T follicular helper cell (primary cell): ENCODE results near the gene TATDN2.
"Not testable (repeated sequence)": the region's sequence is repeated elsewhere in the genome, so short reads cannot be mapped to it uniquely, and the experiment has no call there.

ENCODE experiments used
- DNase-seq: peaks from one replicate; pipeline ENCODE4 v3.0.0-alpha.2; 2020; ENCODE audit warnings: low read depth

TATDN2 gene

DNA sequence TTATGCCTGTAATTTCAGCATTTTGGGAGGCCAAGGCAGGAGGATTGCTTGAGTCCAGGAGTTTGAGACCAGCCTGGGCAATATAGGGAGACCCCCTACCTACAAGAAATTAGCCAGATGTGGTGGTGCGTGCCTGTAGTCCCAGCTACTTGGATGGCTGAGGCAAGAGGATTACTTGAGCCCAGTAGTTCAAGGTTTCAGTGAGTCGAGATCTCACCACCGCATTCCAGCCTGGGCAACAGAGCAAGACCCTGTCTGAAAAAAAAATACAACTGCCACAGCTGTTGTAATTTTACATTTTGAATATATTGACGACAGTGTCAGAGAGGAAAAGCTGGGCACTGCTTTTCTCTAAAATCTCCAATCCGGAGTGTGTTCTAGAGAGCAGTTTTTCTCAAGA lies 21.2 kb downstream of the TATDN2 start:
- no peak for DNase-seq

GRCh38 chr3:10272476-10272875 lies 24.2 kb downstream of the TATDN2 start:
- DNase-seq, result not testable (repeated sequence)

- no peak for DNase-seq
These were observed 24.7 kb downstream of the TATDN2 start for GRCh38 chr3:10272977-10273376.

- no peak for DNase-seq
These were observed 25.5 kb downstream of the TATDN2 start for GRCh38 chr3:10273702-10274305.

DNA sequence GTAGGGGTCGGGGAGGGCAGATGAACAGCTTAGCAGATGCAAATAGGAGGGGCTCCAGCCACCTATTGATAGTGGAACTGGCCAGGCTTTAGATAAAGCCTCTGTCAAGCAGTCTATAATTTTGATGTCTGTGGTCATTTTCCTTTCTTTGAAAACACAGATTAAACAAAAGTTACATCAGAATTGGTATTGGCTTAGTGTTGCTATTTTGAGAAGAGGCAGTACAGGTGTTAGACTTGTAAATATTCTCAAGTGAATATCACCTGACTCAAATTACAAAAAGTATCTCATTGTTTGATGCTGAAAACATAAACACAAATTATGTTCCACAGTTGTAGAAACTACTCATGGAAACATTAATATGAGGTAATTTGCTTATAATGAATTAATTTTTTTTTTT lies 26.3 kb downstream of the TATDN2 start:
- no peak for DNase-seq

DNA sequence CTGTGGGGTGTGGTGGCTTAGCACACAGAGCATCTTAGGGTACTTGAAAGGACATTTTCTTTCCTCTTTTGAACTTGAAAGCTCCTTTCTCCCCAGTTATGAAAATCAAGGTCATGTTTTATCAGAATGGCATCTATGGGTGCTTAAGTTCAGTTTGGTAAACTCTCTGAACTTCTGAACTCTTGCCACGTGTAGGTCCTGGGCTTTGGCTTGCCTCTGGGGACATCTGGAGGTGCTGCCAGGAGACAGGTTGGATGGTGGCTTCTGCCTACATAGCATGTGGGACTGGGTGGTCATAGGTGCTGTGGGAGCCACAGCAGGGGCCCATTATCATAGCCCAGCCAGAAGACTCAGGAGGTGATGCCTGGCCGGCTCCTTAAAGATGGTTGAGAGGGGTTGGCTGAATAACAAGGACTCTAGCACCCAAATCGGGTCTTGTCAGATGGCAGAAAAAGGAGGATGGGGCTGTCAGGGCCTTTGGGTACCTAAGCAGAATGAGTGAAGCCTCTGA lies 28.9 kb downstream of the TATDN2 start:
- no peak for DNase-seq

- DNase-seq, result no peak
These were observed 30.2 kb downstream of the TATDN2 start for GRCh38 chr3:10278501-10278900.

DNA sequence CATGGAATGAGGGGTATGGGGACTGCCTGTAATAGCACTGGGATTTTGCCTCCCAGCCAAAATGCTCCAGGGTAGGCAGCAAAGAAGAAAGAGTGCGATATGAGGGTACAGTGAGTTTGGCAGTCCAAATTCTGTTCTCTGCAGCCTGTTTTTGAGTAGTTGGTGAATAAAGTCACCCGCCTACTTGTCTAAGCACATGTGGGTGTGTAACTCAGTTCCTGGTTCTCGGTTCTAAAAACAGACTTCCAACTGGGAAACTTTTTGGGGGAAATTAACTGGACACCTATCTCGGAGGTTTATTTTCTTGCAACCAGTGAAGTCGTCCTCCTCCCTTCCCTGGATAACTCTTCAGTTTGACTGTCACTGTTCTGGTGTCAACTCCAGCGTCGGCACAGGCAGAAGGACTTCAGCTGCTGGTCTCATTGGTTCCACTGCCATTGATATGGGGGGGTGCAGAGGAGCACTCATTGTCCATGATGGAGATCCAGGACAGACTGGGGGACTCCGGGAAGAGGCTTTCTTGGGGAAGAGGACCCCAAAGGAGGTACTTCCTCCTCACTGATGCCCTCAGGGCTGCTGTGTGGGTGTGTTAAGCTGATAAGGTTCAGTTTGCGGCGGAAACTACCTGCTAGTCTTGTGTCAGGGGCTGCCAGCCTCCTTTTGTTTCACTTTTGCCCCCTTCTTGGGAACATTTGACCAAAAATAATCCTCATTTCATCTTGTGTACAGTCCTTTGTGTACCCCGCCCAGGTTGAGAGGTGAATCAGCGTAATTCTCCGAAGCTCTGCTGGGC lies 31.3 kb downstream of the TATDN2 start:
- no peak for DNase-seq

- DNase-seq, result no peak
These were observed 31.9 kb downstream of the TATDN2 start for GRCh38 chr3:10280177-10280529.

DNA sequence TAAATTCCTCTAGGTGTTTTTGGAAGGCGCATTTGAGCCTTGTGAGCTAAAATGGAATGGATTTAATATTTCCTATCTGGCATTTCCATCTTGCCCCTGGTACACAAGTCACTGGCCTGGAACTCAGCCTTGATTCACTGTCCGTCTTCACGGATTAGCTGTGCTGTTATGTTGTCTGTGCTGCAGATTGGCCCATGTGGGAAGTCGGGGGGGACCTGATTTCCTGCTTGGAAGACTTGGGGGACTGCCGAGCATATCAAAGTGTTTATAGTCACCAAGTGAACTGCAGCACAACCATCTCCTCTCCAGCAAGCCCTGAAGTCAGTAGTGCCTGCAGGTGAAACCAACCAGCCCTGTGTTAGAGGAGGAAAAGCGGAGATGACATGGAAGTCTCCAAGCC lies 32.3 kb downstream of the TATDN2 start:
- no peak for DNase-seq

- DNase-seq, result no peak
These were observed 33.7 kb downstream of the TATDN2 start for GRCh38 chr3:10281951-10282350.

GRCh38 chr3:10283638-10284037 lies 35.4 kb downstream of the TATDN2 start:
- no peak for DNase-seq

GRCh38 chr3:10284496-10284895 lies 36.2 kb downstream of the TATDN2 start:
- DNase-seq, result peak; percentile 8

GRCh38 chr3:10285272-10286132 lies 37.2 kb downstream of the TATDN2 start:
- DNase-seq, result no peak

GRCh38 chr3:10286133-10286524 lies 37.9 kb downstream of the TATDN2 start:
- no peak for DNase-seq

- DNase-seq, result no peak
These were observed 38.5 kb downstream of the TATDN2 start for GRCh38 chr3:10286596-10287295.

GRCh38 chr3:10287936-10288574 lies 39.8 kb downstream of the TATDN2 start:
- DNase-seq, result no peak

GRCh38 chr3:10288575-10288960 lies 40.3 kb downstream of the TATDN2 start:
- DNase-seq, result no peak

GRCh38 chr3:10289077-10289476 lies 40.8 kb downstream of the TATDN2 start:
- no peak for DNase-seq

DNA sequence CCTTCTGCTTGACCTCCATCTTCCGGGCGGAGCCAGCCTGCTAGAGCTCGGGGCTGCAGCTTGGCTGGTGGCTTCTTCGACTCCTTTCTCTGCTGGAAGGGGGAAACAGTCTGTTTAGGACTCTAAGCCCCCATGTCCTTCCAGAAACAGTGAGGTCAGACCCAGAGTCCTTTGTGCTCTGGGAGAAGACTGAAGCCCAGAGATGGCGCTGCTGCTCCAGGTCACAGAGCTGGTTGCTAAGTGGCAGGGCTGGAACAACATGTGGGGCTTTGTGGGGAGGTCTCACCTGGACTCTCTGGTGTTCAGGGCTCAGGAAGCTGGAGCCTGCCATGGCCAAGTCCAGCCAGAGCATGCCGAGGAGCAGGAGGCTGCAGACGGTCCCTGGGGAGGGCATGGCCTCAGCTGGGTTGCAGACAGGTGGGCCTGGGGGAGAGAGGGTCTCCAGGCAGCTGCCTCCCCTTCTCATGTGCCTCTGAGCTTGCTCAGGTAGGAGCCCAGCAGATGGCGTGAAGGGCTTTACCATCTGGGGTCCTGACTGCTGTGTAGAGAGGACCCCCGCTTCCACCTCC lies 41.6 kb downstream of the TATDN2 start:
- DNase-seq, result no peak

- no peak for DNase-seq
These were observed 42.4 kb downstream of the TATDN2 start for GRCh38 chr3:10290481-10291176.
